ENCODE results near the gene FBXW4.

FBXW4 gene

DNA sequence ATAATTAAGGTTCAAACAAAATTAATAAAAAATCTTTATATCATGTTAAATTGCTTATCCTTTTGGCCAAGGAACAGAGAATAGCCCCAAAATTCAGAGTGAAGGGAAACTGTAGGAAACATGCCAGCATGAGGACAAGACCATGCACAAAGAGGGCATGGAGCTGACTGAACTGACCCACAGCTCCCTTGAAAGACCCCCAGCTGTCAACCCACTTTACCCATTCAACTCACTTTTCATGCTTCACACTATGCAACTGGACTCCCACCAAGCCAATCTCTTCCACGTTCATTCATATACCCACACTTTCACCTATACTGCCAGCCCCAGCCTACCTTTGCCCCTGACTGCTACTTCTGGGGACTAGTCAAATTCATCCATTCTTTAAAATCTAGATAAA is 10.2 kb downstream of the FBXW4 start:
- H3K4me1 ChIP-seq (ENCODE audit: control insufficient read depth in 2 of 2, insufficient read depth in 1 of 2, low read depth in 1 of 2, low read length in 2 of 2), result peaks cover 0 to 3% of the 10 kb centered on the region in 2 donors

DNA sequence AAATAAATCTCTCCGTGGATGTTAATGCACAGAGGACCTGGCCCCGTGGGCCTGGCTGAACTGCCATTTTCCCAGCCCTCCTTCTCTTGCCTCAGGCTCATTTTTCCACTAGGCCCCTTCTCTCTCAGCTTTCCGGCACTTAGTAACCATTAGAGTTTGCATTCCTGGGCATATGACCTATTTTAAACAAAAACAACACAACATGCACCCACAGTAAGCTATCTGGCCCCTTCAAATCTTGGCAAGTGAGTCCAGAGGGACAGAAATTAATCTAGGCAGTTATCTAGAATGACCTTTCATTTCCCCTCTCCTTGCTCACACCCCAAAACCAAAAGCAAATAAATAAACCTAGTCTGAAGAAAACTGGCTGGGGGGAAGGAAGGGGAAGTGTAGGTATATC is 11.7 kb downstream of the FBXW4 start:
- no peak overlapping the region for H3K4ac ChIP-seq (ENCODE audit: low read length)
- no peak overlapping the region for H2BK12ac ChIP-seq (ENCODE audit: low read length)
- H3K18ac ChIP-seq (ENCODE audit: low read length), result no peak overlapping the region
- DNase-seq (ENCODE audit: low spot score), result no peak
- no peak overlapping the region for H3K14ac ChIP-seq (ENCODE audit: low read length)
- no peak overlapping the region for H3K27ac ChIP-seq (replicated peaks; ENCODE audit: low read length)
- H2BK15ac ChIP-seq (ENCODE audit: low read length), result no peak overlapping the region
- H3K23ac ChIP-seq (ENCODE audit: low read depth, low read length, poor library complexity), result no peak overlapping the region
- no peak overlapping the region for H2AK5ac ChIP-seq (ENCODE audit: low read depth, low read length)
- H3K27me3 ChIP-seq (ENCODE audit: control insufficient read depth in 3 of 3, insufficient read depth in 3 of 3, low read depth in 1 of 3, low read length in 3 of 3), result peaks cover 0 to 50% (median 0%) of the 10 kb centered on the region in 3 experiments
- H2BK120ac ChIP-seq (ENCODE audit: low read depth, low read length), result no peak overlapping the region
- no peak overlapping the region for H3K9ac ChIP-seq (ENCODE audit: low read depth, low read length, poor library complexity)
- peaks cover 0 to 3% of the 10 kb centered on the region in 2 donors for H3K4me1 ChIP-seq (ENCODE audit: control insufficient read depth in 2 of 2, insufficient read depth in 1 of 2, low read depth in 1 of 2, low read length in 2 of 2)
- no peak overlapping the region for H4K91ac ChIP-seq (ENCODE audit: low read depth, low read length, poor library complexity)
- H3K36me3 ChIP-seq (replicated peaks in 1 of 2; ENCODE audit: control insufficient read depth in 2 of 2, insufficient read depth in 2 of 2, low read length in 2 of 2), result no peaks in the 10 kb centered on the region
- no CpG with 5 or more reads among the region's 3 CpGs for WGBS, 2 donors (ENCODE audit: extremely low coverage in 2 of 2, insufficient read length in 2 of 2, insufficient replicate concordance in 1 of 2)
- H4K8ac ChIP-seq (ENCODE audit: low read depth, low read length), result no peak overlapping the region
- H3K79me1 ChIP-seq (ENCODE audit: low read depth, low read length), result no peaks in the 10 kb centered on the region
- H3K4me2 ChIP-seq (ENCODE audit: insufficient read depth, low read length, poor library complexity, severe bottlenecking), result no peak overlapping the region
- no peaks in the 10 kb centered on the region for H3K9me3 ChIP-seq (replicated peaks in 1 of 2; ENCODE audit: control insufficient read depth in 2 of 2, insufficient read depth in 1 of 2, low read depth in 1 of 2, low read length in 2 of 2)
- no peak overlapping the region for H2AFZ ChIP-seq (ENCODE audit: low read length)
- no peak overlapping the region for H3K4me3 ChIP-seq (ENCODE audit: low read length in 2 of 2)
- no peak overlapping the region for H2BK5ac ChIP-seq (ENCODE audit: low read length)

More for the DNA sequence above, 10.2 kb downstream of the FBXW4 start:
- Histone ChIP-seq H3K4me2 (ENCODE audit: insufficient read depth, low read length, poor library complexity, severe bottlenecking) (no peak overlapping the region), H3K23ac (ENCODE audit: low read depth, low read length, poor library complexity) (no peak overlapping the region), H3K36me3 (replicated peaks in 1 of 2; ENCODE audit: control insufficient read depth in 2 of 2, insufficient read depth in 2 of 2, low read length in 2 of 2) (no peaks in the 10 kb centered on the region), H3K27me3 (ENCODE audit: control insufficient read depth in 3 of 3, insufficient read depth in 3 of 3, low read depth in 1 of 3, low read length in 3 of 3) (peaks cover 0 to 57% (median 0%) of the 10 kb centered on the region in 3 experiments), H3K4me3 (ENCODE audit: low read length in 2 of 2) (no peak overlapping the region), H3K14ac (ENCODE audit: low read length) (no peak overlapping the region), H4K8ac (ENCODE audit: low read depth, low read length) (no peak overlapping the region), H2BK120ac (ENCODE audit: low read depth, low read length) (no peak overlapping the region), H2AK5ac (ENCODE audit: low read depth, low read length) (no peak overlapping the region), H2BK15ac (ENCODE audit: low read length) (no peak overlapping the region), H3K4ac (ENCODE audit: low read length) (no peak overlapping the region), H2BK12ac (ENCODE audit: low read length) (no peak overlapping the region), H3K18ac (ENCODE audit: low read length) (no peak overlapping the region), H2AFZ (ENCODE audit: low read length) (no peak overlapping the region), H2BK5ac (ENCODE audit: low read length) (no peak overlapping the region), H3K9ac (ENCODE audit: low read depth, low read length, poor library complexity) (no peak overlapping the region), H3K27ac (replicated peaks; ENCODE audit: low read length) (no peak overlapping the region), H3K9me3 (replicated peaks in 1 of 2; ENCODE audit: control insufficient read depth in 2 of 2, insufficient read depth in 1 of 2, low read depth in 1 of 2, low read length in 2 of 2) (no peaks in the 10 kb centered on the region), H4K91ac (ENCODE audit: low read depth, low read length, poor library complexity) (no peak overlapping the region), H3K79me1 (ENCODE audit: low read depth, low read length) (no peaks in the 10 kb centered on the region)
- no CpG with 5 or more reads among the region's 1 CpG for WGBS, 2 donors (ENCODE audit: extremely low coverage in 2 of 2, insufficient read length in 2 of 2, insufficient replicate concordance in 1 of 2)
- DNase-seq (ENCODE audit: low spot score), result no peak

DNA sequence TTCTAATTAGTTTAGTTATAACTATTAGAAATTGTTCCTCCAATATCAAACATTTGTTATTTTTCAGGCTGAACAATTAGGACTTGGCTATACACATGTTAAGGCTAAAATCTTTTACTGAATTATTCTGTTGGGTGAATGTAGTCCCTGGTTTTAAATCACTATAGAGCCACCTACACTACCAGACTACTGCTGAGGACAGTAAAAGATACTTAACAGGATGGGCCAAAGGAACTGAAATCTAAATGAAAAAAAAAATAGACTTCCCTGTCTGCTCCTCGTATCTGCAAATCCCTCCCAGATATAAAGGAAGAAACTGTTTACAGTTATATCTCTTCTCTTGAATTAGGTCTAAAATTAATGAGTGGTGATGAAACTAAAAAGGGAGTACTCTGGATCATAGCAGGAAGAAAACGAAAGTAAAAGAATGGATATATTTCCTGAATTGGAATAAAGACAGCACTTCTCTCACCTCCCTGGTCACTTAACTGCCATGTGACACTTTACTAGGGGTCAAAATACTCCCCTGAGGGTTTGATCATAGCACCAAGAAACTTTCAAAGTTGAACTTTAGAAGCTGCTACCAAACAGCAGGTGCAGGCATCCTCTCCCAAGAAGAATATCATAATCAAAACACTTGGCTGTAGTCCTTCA is 12.7 kb downstream of the FBXW4 start:
- no peak overlapping the region for H2BK120ac ChIP-seq (ENCODE audit: low read depth, low read length)
- H3K4me1 ChIP-seq (ENCODE audit: control insufficient read depth in 2 of 2, insufficient read depth in 1 of 2, low read depth in 1 of 2, low read length in 2 of 2), result peaks cover 0 to 3% of the 10 kb centered on the region in 2 donors
- H4K8ac ChIP-seq (ENCODE audit: low read depth, low read length), result no peak overlapping the region
- H2BK12ac ChIP-seq (ENCODE audit: low read length), result no peak overlapping the region
- H3K9ac ChIP-seq (ENCODE audit: low read depth, low read length, poor library complexity), result no peak overlapping the region
- no peak overlapping the region for H3K27ac ChIP-seq (replicated peaks; ENCODE audit: low read length)
- H3K4me2 ChIP-seq (ENCODE audit: insufficient read depth, low read length, poor library complexity, severe bottlenecking), result no peak overlapping the region
- H2AFZ ChIP-seq (ENCODE audit: low read length), result no peak overlapping the region
- no peak overlapping the region for H3K4ac ChIP-seq (ENCODE audit: low read length)
- no peaks in the 10 kb centered on the region for H3K36me3 ChIP-seq (replicated peaks in 1 of 2; ENCODE audit: control insufficient read depth in 2 of 2, insufficient read depth in 2 of 2, low read length in 2 of 2)
- peaks cover 0 to 47% (median 0%) of the 10 kb centered on the region in 3 experiments for H3K27me3 ChIP-seq (ENCODE audit: control insufficient read depth in 3 of 3, insufficient read depth in 3 of 3, low read depth in 1 of 3, low read length in 3 of 3)
- no peak overlapping the region for H2BK5ac ChIP-seq (ENCODE audit: low read length)
- H3K79me1 ChIP-seq (ENCODE audit: low read depth, low read length), result no peaks in the 10 kb centered on the region
- no peak overlapping the region for H4K91ac ChIP-seq (ENCODE audit: low read depth, low read length, poor library complexity)
- H3K4me3 ChIP-seq (ENCODE audit: low read length in 2 of 2), result no peak overlapping the region
- WGBS, 2 donors (ENCODE audit: extremely low coverage in 2 of 2, insufficient read length in 2 of 2, insufficient replicate concordance in 1 of 2), result no CpG with 5 or more reads among the region's 2 CpGs
- peaks cover 0 to 1% of the 10 kb centered on the region in 2 donors for H3K9me3 ChIP-seq (replicated peaks in 1 of 2; ENCODE audit: control insufficient read depth in 2 of 2, insufficient read depth in 1 of 2, low read depth in 1 of 2, low read length in 2 of 2)
- DNase-seq (ENCODE audit: low spot score), result no peak
- H3K14ac ChIP-seq (ENCODE audit: low read length), result no peak overlapping the region
- H2AK5ac ChIP-seq (ENCODE audit: low read depth, low read length), result no peak overlapping the region
- no peak overlapping the region for H3K18ac ChIP-seq (ENCODE audit: low read length)
- no peak overlapping the region for H3K23ac ChIP-seq (ENCODE audit: low read depth, low read length, poor library complexity)
- no peak overlapping the region for H2BK15ac ChIP-seq (ENCODE audit: low read length)

DNA sequence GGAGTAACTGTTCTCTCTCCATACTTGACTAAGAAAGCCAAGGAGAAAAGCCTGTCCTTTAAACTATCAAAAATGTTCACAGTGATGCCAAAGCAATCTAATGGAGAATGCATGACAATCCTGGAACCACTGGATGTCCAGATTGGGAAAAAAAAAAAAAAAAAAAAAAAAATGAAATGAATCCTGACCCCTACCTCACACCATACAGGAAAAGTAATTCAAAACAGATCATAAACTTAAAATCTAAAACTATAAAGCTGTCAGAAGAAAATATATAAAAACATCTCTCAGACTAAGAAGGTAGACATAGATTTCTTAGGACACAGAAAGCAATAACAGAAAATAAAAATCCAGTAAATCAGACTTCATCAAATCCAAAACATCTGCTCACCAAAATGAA is 18.4 kb downstream of the FBXW4 start:
- Histone ChIP-seq H2BK15ac (ENCODE audit: low read length) (no peak overlapping the region), H3K79me1 (ENCODE audit: low read depth, low read length) (no peaks in the 10 kb centered on the region), H3K18ac (ENCODE audit: low read length) (no peak overlapping the region), H2AFZ (ENCODE audit: low read length) (no peak overlapping the region), H4K91ac (ENCODE audit: low read depth, low read length, poor library complexity) (no peak overlapping the region), H3K27ac (replicated peaks; ENCODE audit: low read length) (no peak overlapping the region), H3K4me3 (ENCODE audit: low read length in 2 of 2) (no peak overlapping the region), H3K27me3 (ENCODE audit: control insufficient read depth in 3 of 3, insufficient read depth in 3 of 3, low read depth in 1 of 3, low read length in 3 of 3) (peaks cover 0 to 48% (median 0%) of the 10 kb centered on the region in 3 experiments), H3K14ac (ENCODE audit: low read length) (no peak overlapping the region), H3K36me3 (replicated peaks in 1 of 2; ENCODE audit: control insufficient read depth in 2 of 2, insufficient read depth in 2 of 2, low read length in 2 of 2) (peaks cover 0 to 12% of the 10 kb centered on the region in 2 donors), H3K4me2 (ENCODE audit: insufficient read depth, low read length, poor library complexity, severe bottlenecking) (no peak overlapping the region), H2BK5ac (ENCODE audit: low read length) (no peak overlapping the region), H2AK5ac (ENCODE audit: low read depth, low read length) (no peak overlapping the region), H2BK120ac (ENCODE audit: low read depth, low read length) (no peak overlapping the region), H4K8ac (ENCODE audit: low read depth, low read length) (no peak overlapping the region), H2BK12ac (ENCODE audit: low read length) (no peak overlapping the region), H3K9ac (ENCODE audit: low read depth, low read length, poor library complexity) (no peak overlapping the region), H3K4me1 (ENCODE audit: control insufficient read depth in 2 of 2, insufficient read depth in 1 of 2, low read depth in 1 of 2, low read length in 2 of 2) (no peaks in the 10 kb centered on the region), H3K4ac (ENCODE audit: low read length) (no peak overlapping the region), H3K23ac (ENCODE audit: low read depth, low read length, poor library complexity) (no peak overlapping the region), H3K9me3 (replicated peaks in 1 of 2; ENCODE audit: control insufficient read depth in 2 of 2, insufficient read depth in 1 of 2, low read depth in 1 of 2, low read length in 2 of 2) (peaks cover 3 to 8% of the 10 kb centered on the region in 2 donors)
- no peak for DNase-seq (ENCODE audit: low spot score)

All from neuronal stem cell (in vitro differentiated cells).